ENCODE results near the gene NLK. TPM values are rescaled to one million over a fixed set of nuclear protein-coding genes. Genes with fewer than 3 reads are reported as not detected.

The NLK gene
- total RNA-seq, 2 donors from 2014 or later = 8.2 to 11.6 TPM

- Mint-ChIP-seq H3K9me3 (no peaks in the 10 kb centered on the region), H3K36me3 (ENCODE audit: low read depth) (no peaks in the 10 kb centered on the region), H3K27me3 (no peaks in the 10 kb centered on the region), H3K27ac (peak overlapping the region; percentile 77), H3K4me3 (peak overlapping the region; percentile 51), H3K4me1 (peaks cover 55% of the 10 kb centered on the region)
- ATAC-seq (replicated peaks) = no peak
These were observed 2.8 kb downstream of the NLK start for GRCh38 chr17:28045304-28045703.

GRCh38 chr17:28046034-28046825 is 3.8 kb downstream of the NLK start:
- Mint-ChIP-seq H3K4me1 (peaks cover 59% of the 10 kb centered on the region), H3K9me3 (no peaks in the 10 kb centered on the region), H3K4me3 (peak overlapping the region; percentile 51)

GRCh38 chr17:28047806-28048205 is 5.3 kb downstream of the NLK start:
- no peak for ATAC-seq (replicated peaks)
- H3K9me3 Mint-ChIP-seq = no peaks in the 10 kb centered on the region
- H3K4me3 Mint-ChIP-seq = no peak overlapping the region
- no peaks in the 10 kb centered on the region for H3K27me3 Mint-ChIP-seq
- H3K27ac Mint-ChIP-seq = no peak overlapping the region
- peaks cover 53% of the 10 kb centered on the region for H3K4me1 Mint-ChIP-seq
- H3K36me3 Mint-ChIP-seq (ENCODE audit: low read depth) = no peaks in the 10 kb centered on the region

More at GRCh38 chr17:28046034-28046825, 3.8 kb downstream of the NLK start:
- ATAC-seq (replicated peaks) = peak; percentile 27
- peak overlapping the region; percentile 77 for H3K27ac Mint-ChIP-seq
- no peaks in the 10 kb centered on the region for H3K36me3 Mint-ChIP-seq (ENCODE audit: low read depth)
- H3K27me3 Mint-ChIP-seq = no peaks in the 10 kb centered on the region

DNA sequence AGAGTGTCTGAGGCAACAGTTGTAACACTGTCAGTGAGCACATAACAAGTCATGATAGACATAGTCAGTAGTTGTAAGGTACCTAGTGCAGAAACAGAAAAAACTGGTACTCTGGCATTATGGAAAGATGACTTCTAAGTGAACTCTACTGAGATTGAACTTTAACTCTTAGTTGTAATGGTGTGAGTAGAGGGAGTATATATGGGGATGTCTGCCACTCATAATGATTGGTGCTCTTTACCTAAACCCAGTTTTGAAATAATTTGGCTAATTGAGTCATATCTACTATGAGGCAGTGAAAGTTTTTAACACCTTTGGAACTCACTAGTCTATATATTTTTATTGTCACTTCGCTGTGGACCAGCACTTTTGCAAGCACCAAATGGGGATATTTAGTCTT is 6.6 kb downstream of the NLK start:
- H3K36me3 Mint-ChIP-seq (ENCODE audit: low read depth) = no peaks in the 10 kb centered on the region
- H3K4me1 Mint-ChIP-seq = peaks cover 55% of the 10 kb centered on the region
- no peak overlapping the region for H3K4me3 Mint-ChIP-seq
- H3K9me3 Mint-ChIP-seq = no peaks in the 10 kb centered on the region
- H3K27ac Mint-ChIP-seq = no peak overlapping the region
- ATAC-seq (replicated peaks) = peak; percentile 43
- H3K27me3 Mint-ChIP-seq = no peaks in the 10 kb centered on the region

DNA sequence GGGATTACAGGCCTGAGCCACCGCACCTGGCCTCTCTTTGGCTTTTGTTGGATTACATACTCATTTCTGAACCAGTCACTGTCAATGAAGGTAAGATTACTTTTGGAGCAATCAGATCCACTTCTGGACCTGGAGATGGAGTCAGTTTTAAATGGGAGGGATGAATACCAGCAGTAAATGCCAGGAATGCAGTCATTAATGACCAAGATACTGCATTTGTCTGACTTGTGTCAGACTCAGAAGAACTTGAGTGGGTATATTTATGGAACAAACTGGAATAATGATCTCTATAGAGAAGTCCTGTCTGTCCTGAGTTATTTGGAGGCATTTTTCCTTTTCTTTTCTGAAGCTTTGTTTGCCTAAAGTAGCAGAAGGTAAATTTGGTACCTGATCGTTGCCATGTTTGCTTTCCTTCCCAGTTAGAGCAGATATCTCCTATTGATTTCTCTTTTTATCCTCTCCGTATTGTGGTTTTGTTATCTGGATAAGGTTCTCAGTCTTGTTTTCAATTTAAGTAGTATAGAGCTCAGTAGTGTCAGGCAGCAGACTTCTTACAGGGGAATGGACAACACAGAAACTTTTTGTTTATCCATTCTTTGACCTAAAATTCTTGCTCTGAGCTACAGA is 10.7 kb downstream of the NLK start:
- no peak for ATAC-seq (replicated peaks)
- Mint-ChIP-seq H3K9me3 (no peaks in the 10 kb centered on the region), H3K27me3 (no peaks in the 10 kb centered on the region), H3K27ac (peak overlapping the region; percentile 18), H3K4me3 (peak overlapping the region; percentile 16), H3K4me1 (peaks cover 42% of the 10 kb centered on the region), H3K36me3 (ENCODE audit: low read depth) (no peaks in the 10 kb centered on the region)

DNA sequence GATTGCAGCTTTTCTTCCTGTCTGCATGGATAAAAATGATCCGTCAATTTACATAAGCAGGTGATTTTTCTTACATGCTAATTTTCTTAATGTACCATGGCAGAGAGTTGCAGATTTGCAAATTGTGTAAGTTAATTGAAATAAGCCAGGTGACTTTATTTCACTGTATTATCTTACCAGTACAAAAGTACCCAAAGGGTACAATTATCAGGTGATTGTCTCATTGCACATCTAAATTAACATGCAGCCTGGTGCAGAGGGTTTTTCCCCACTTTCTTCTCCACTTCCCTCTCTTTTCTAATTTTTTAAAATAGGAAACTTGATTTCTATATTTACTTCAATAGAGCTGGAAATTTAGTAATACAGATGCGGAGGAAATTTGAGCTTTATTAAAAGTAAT is 11.2 kb downstream of the NLK start:
- no peak for ATAC-seq (replicated peaks)
- Mint-ChIP-seq H3K9me3 (no peaks in the 10 kb centered on the region), H3K4me1 (peaks cover 45% of the 10 kb centered on the region), H3K36me3 (ENCODE audit: low read depth) (no peaks in the 10 kb centered on the region), H3K4me3 (peak overlapping the region; percentile 16), H3K27ac (peak overlapping the region; percentile 18), H3K27me3 (no peaks in the 10 kb centered on the region)

- H3K4me3 Mint-ChIP-seq = peak overlapping the region; percentile 33
- H3K4me1 Mint-ChIP-seq = peaks cover 29% of the 10 kb centered on the region
- peak overlapping the region; percentile 66 for H3K27ac Mint-ChIP-seq
- H3K36me3 Mint-ChIP-seq (ENCODE audit: low read depth) = no peaks in the 10 kb centered on the region
- no peaks in the 10 kb centered on the region for H3K27me3 Mint-ChIP-seq
- ATAC-seq (replicated peaks) = no peak
- no peaks in the 10 kb centered on the region for H3K9me3 Mint-ChIP-seq
These were observed 13.2 kb downstream of the NLK start for GRCh38 chr17:28055546-28056275.

DNA sequence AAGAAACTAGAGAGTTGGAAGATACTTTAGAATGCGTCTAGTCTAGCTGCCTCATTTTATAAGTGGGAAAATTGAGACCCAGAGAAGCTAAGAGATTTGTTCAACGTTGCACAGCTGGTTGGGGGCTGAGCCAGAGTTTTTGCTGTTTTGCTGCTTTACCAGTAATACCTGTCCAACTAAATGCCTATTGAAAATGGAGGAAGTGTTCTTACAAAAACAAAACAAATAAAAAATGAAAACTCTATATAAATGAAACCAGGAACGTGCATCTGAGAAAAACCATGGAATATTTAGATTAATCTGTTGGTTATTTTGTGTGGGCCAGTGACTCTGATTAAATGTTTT is 13.8 kb downstream of the NLK start:
- peaks cover 29% of the 10 kb centered on the region for H3K4me1 Mint-ChIP-seq
- H3K4me3 Mint-ChIP-seq = peak overlapping the region; percentile 33
- no peaks in the 10 kb centered on the region for H3K27me3 Mint-ChIP-seq
- H3K9me3 Mint-ChIP-seq = no peaks in the 10 kb centered on the region
- peak overlapping the region; percentile 66 for H3K27ac Mint-ChIP-seq
- H3K36me3 Mint-ChIP-seq (ENCODE audit: low read depth) = no peaks in the 10 kb centered on the region
- no peak for ATAC-seq (replicated peaks)

- peaks cover 29% of the 10 kb centered on the region for H3K4me1 Mint-ChIP-seq
- H3K4me3 Mint-ChIP-seq = peak overlapping the region; percentile 41
- H3K9me3 Mint-ChIP-seq = no peaks in the 10 kb centered on the region
- H3K36me3 Mint-ChIP-seq (ENCODE audit: low read depth) = no peaks in the 10 kb centered on the region
- peak; percentile 94 for ATAC-seq (replicated peaks)
- no peaks in the 10 kb centered on the region for H3K27me3 Mint-ChIP-seq
- H3K27ac Mint-ChIP-seq = peak overlapping the region; percentile 94
These were observed 15.3 kb downstream of the NLK start for GRCh38 chr17:28057731-28058246.

DNA sequence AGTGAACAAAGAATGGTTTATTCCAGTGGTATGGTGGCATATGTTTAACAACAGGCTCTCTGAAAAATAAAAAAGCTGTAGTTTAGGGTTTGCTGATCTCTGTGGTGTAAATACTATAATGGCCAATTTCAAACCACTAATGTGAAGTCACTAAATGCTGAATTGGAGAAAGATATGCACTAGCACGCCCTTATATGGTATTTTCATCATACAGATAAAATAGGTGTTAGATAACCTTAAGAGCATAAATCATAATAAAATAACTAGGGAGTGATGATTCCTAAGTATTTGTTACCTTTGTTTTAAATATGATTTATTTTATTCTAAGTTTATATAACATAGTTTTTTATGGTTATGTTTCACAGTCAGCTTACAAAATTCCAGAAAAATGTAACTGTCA is 17.2 kb downstream of the NLK start:
- Mint-ChIP-seq H3K4me3 (no peak overlapping the region), H3K36me3 (ENCODE audit: low read depth) (no peaks in the 10 kb centered on the region), H3K4me1 (peaks cover 18% of the 10 kb centered on the region), H3K27me3 (no peaks in the 10 kb centered on the region), H3K27ac (no peak overlapping the region), H3K9me3 (no peaks in the 10 kb centered on the region)
- ATAC-seq (replicated peaks) = no peak

DNA sequence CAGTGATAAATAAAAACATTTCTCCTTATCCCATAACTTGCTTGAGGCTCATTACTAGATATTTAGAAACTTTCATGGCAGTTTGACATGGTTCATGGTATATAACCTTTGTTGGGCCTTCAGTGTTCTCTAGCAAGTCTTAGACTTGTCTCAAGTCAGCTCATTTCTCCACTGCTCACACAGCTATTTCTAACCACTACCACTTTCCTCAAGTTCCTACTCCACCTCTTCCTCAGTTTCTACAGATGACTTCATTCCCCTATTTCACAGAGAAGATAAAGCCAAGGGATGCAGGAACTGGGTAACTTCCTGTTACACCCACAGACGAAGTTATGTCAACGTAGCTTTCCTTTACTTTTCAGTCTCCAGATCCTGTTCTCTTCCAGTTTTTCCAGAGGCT is 23.2 kb downstream of the NLK start:
- peak overlapping the region; percentile 3 for H3K4me3 Mint-ChIP-seq
- peak; percentile 70 for ATAC-seq (replicated peaks)
- H3K27me3 Mint-ChIP-seq = no peaks in the 10 kb centered on the region
- H3K27ac Mint-ChIP-seq = peak overlapping the region; percentile 2
- H3K36me3 Mint-ChIP-seq (ENCODE audit: low read depth) = no peaks in the 10 kb centered on the region
- H3K4me1 Mint-ChIP-seq = peaks cover 12% of the 10 kb centered on the region
- H3K9me3 Mint-ChIP-seq = no peaks in the 10 kb centered on the region

- ATAC-seq (replicated peaks) = no peak
- Mint-ChIP-seq H3K4me3 (no peak overlapping the region), H3K36me3 (ENCODE audit: low read depth) (peaks cover 8% of the 10 kb centered on the region), H3K27me3 (no peaks in the 10 kb centered on the region), H3K4me1 (peaks cover 36% of the 10 kb centered on the region), H3K27ac (no peak overlapping the region), H3K9me3 (no peaks in the 10 kb centered on the region)
These were observed 26.6 kb downstream of the NLK start for GRCh38 chr17:28069061-28069460.

DNA sequence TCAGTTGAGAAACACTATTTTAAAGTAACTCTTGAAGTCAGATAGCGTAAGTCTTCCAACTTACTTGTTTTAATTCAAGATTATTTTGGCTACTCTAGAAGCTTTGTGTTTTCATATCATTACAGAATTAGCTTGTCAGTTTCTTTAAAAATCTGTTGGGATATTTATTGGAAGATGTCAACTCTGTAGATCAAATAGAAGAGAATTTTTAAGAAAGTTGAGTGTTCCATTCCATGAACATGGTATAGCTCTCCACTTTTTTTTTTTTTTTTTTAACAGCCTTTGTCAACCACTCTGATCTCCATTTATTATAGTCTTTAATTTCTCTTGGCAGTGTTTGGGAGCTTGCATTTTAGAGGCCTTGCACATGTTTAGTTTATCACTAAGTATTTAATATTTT is 28.7 kb downstream of the NLK start:
- Mint-ChIP-seq H3K4me3 (peak overlapping the region; percentile 22), H3K36me3 (ENCODE audit: low read depth) (peaks cover 8% of the 10 kb centered on the region), H3K9me3 (no peaks in the 10 kb centered on the region), H3K27me3 (no peaks in the 10 kb centered on the region), H3K4me1 (peaks cover 30% of the 10 kb centered on the region), H3K27ac (peak overlapping the region; percentile 16)
- ATAC-seq (replicated peaks) = no peak

- H3K27me3 Mint-ChIP-seq = no peaks in the 10 kb centered on the region
- no peaks in the 10 kb centered on the region for H3K9me3 Mint-ChIP-seq
- H3K36me3 Mint-ChIP-seq (ENCODE audit: low read depth) = peaks cover 8% of the 10 kb centered on the region
- peak; percentile 58 for ATAC-seq (replicated peaks)
- peak overlapping the region; percentile 16 for H3K27ac Mint-ChIP-seq
- H3K4me1 Mint-ChIP-seq = peaks cover 29% of the 10 kb centered on the region
- peak overlapping the region; percentile 22 for H3K4me3 Mint-ChIP-seq
These were observed 29.6 kb downstream of the NLK start for GRCh38 chr17:28071891-28072606.

Measured in activated T-helper 17 cell treated with anti-CD3 and anti-CD28 coated beads, Interleukin-2, amount 50 U/mL, for 72 hours (primary cell).